ENCODE data around the gene LIN7A.

Gene LIN7A

DNA sequence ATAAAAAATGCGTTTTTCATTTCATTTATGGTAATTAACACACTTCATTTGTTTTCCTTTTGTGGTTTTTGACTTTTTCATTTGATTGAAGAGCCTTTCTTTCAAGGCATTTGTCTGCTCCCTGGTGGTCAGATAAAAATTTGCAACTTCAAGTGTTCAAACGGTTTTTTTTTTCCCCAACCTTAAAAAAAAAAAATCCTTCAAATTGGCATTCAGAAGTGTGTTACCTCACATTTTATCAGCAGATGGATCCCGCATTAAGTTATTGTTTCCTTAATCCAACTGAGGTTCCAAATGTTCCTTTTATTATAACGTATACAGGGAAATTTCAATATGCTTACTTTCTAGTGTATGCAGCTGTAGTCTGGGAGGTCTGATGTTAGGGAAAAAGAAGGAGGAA, 173.9 kb downstream of the LIN7A start:
- Histone ChIP-seq H3K27me3 (no peaks in the 10 kb centered on the region), H3K4me1 (peaks cover 4% of the 10 kb centered on the region; the same call in 1 of the 2 replicates), H3K9me3 (no peaks in the 10 kb centered on the region), H3K36me3 (no peaks in the 10 kb centered on the region), H3K4me3 (ENCODE audit: low read depth, low read length) (no peak overlapping the region)
- peak; percentile 15 for DNase-seq
- peak; percentile 67 for TF ChIP-seq CTCF (IDR thresholded peaks at IDR 0.05; ENCODE audit: low read depth, low read length)

GRCh38 chr12:80761838-80762237, 175.9 kb downstream of the LIN7A start:
- Histone ChIP-seq H3K27me3 (no peaks in the 10 kb centered on the region; the same call in 1 of the 2 replicates), H3K9me3 (no peaks in the 10 kb centered on the region), H3K36me3 (no peaks in the 10 kb centered on the region), H3K4me3 (ENCODE audit: low read depth, low read length) (no peak overlapping the region), H3K4me1 (peaks cover 3% of the 10 kb centered on the region; the same call in 1 of the 2 replicates)
- no peak for TF ChIP-seq CTCF (IDR thresholded peaks at IDR 0.05; ENCODE audit: low read depth, low read length)
- DNase-seq: no peak

- H3K36me3 ChIP-seq: no peaks in the 10 kb centered on the region
- no peak for DNase-seq
- peaks cover 4% of the 10 kb centered on the region; the same call in 1 of the 2 replicates for H3K27me3 ChIP-seq
- TF ChIP-seq CTCF (IDR thresholded peaks at IDR 0.05; ENCODE audit: low read depth, low read length): no peak
- no peaks in the 10 kb centered on the region for H3K4me1 ChIP-seq
- H3K4me3 ChIP-seq (ENCODE audit: low read depth, low read length): no peak overlapping the region
- H3K9me3 ChIP-seq: no peaks in the 10 kb centered on the region
Observed at GRCh38 chr12:80756875-80757274, 180.9 kb downstream of the LIN7A start.

DNA sequence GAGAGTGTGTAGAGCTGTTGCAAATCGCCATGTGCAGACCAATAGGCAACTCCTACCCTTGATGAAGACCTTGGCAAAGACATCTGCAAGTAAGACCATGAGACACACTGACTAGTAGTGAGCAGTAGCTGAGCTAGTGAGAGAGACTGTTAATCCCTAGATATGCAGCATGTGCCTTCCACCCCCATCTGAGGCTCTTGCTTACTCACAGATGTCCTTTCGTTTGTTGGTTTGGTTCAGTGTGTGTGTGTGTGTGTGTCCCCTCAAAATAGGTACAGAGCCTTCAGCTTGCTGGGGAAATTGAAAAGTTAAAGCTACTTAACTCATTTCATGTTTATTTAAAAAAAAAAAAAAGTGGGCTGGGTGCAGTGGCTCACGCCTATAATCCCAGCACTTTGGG, 183.5 kb downstream of the LIN7A start:
- no peak for TF ChIP-seq CTCF (IDR thresholded peaks at IDR 0.05; ENCODE audit: low read depth, low read length)
- H3K4me3 ChIP-seq (ENCODE audit: low read depth, low read length): no peak overlapping the region
- no peaks in the 10 kb centered on the region for H3K9me3 ChIP-seq
- no peak for DNase-seq
- no peaks in the 10 kb centered on the region for H3K4me1 ChIP-seq
- no peaks in the 10 kb centered on the region for H3K36me3 ChIP-seq
- peaks cover 11% of the 10 kb centered on the region for H3K27me3 ChIP-seq

GRCh38 chr12:80752464-80752863, 185.3 kb downstream of the LIN7A start:
- no peak for TF ChIP-seq CTCF (IDR thresholded peaks at IDR 0.05; ENCODE audit: low read depth, low read length)
- no peaks in the 10 kb centered on the region for H3K36me3 ChIP-seq
- H3K27me3 ChIP-seq: peaks cover 26% of the 10 kb centered on the region
- H3K4me3 ChIP-seq (ENCODE audit: low read depth, low read length): no peak overlapping the region
- DNase-seq: no peak
- H3K4me1 ChIP-seq: no peaks in the 10 kb centered on the region
- no peaks in the 10 kb centered on the region for H3K9me3 ChIP-seq

DNA sequence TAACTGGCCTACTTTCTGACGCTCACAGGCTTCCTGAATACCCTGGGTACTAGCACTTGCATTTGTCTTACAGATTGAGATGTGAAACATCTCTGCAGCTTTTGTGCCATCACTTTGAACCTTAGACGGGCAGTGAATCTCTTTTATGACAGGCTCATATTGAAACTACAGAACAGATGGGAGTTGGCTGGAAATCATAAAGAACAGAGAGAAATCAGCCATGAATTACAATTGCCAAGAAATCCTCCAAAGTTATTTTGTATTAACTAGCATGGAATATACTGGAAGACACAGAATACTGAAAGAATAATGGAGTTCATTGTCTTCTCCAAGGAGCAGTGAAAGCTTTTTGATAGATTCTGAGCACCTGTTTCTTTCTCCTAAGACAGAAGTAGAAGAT, 188.3 kb downstream of the LIN7A start:
- Histone ChIP-seq H3K4me3 (ENCODE audit: low read depth, low read length) (no peak overlapping the region), H3K27me3 (peaks cover 46% of the 10 kb centered on the region), H3K9me3 (no peaks in the 10 kb centered on the region), H3K4me1 (no peaks in the 10 kb centered on the region), H3K36me3 (no peaks in the 10 kb centered on the region)
- DNase-seq: no peak
- TF ChIP-seq CTCF (IDR thresholded peaks at IDR 0.05; ENCODE audit: low read depth, low read length): no peak

Measured in BE2C (cell line).